SK-N-MC (cell line): ENCODE data around the gene SCN3B.

Experiments
- EZH2 ChIP-seq: fragments of 200-600 bp; sonication (generic); IDR thresholded peaks from one replicate; pipeline ENCODE4 v1.6.1; 2017; ENCODE audit warnings: antibody characterized with exemption
- POLR2AphosphoS5 ChIP-seq: IDR thresholded peaks from 2 replicates; pipeline ENCODE4 v1.6.1; 2012; ENCODE audit warnings: mild to moderate bottlenecking, low read depth, low read length, borderline replicate concordance

DNA sequence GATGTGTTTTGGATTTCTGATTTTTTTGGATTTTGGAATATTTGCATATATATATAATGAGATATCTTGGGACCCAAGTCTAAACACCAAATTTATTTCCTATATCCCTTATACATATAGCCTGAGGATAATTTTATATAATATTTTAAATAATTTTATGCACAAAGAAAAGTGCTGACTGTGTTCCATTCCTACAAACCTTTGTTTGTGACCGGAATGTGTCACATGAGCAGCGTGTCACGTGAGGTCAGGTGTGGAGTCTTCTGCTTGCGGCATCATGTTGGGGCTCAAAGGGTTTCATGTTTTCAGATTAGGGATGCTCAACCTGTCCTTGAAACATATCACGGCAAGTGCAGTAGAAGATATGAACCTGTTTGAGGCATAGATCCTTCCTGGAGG lies 65.6 kb downstream of the SCN3B start:
- TF ChIP-seq POLR2AphosphoS5 (no peak), EZH2 (no peak)
